Ecto neural progenitor cell (in vitro differentiated cells): ENCODE results near the gene CA7.

ENCODE experiments used
- DNase-seq: peaks from one replicate; pipeline ENCODE4 v3.0.0-alpha.2; 2018; ENCODE audit warnings: low spot score

Gene CA7

GRCh38 chr16:66898933-66899309 lies 54.7 kb downstream of the CA7 start:
- no peak for DNase-seq

GRCh38 chr16:66899310-66899944 lies 55.2 kb downstream of the CA7 start:
- no peak for DNase-seq

GRCh38 chr16:66899945-66900710 lies 55.9 kb downstream of the CA7 start:
- DNase-seq, result no peak

- no peak for DNase-seq
Observed at GRCh38 chr16:66900721-66901441, 56.7 kb downstream of the CA7 start.

GRCh38 chr16:66901626-66902025 lies 57.4 kb downstream of the CA7 start:
- DNase-seq, result no peak

DNA sequence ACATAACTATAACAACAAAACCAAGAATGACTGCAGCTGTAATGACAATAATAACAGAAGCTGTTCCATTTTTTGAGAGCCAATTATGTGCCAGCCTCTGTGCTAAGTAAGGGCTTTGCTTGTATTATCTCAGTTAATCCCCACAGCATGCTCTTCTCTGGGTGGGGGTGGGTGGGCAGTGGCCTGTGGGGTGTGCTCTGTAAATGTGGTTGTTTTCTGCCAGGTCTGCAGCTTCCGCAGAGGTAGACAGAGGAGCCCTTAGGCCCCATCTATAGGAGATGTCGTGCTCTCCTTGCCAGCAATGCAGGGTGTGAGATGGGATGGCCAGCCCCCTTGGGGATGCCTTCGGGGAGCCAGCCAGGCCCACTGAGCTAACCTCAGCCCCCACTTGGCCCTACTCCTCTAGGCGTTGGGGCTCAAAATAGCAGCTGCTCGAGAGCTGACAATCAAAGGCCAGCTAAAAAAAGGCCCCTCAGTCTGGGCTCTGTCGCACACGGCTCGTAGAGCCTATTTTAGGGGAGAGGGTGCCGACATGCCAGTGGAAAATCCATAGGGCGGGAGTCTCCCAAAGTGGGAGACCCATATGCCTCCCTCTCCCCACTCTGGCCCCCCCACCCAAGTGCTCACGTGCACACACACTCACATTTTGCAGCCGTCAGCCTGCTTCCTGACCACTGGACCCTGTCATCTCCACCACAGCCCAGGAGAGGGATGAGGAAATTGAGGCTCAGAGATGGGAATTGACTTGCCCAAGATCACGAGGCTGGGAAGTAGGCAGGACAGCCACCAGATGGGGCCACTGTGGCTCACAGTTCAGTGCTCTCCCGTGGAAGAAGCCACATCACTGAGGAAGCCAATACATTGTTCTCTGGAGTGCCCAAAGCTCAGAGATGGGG lies 58.7 kb downstream of the CA7 start:
- DNase-seq, result no peak
